HepG2 (cell line): ENCODE results near the gene COG8. TPM values are rescaled to one million over a fixed set of nuclear protein-coding genes. Genes with fewer than 3 reads are reported as not detected.

Experiments
- ARID5B ChIP-seq: IDR thresholded peaks from 2 replicates; pipeline ENCODE4 v1.4.0; 2020; ENCODE audit warnings: mild to moderate bottlenecking, missing genetic modification reagents
- CENPBD1 ChIP-seq: sonication (generic); formaldehyde crosslinking; IDR thresholded peaks from 2 replicates; pipeline ENCODE4 v1.8.0; 2022; ENCODE audit warnings: missing genetic modification reagents, low read depth, mild to moderate bottlenecking, borderline replicate concordance
- IRF2 ChIP-seq: IDR thresholded peaks from 2 replicates; pipeline ENCODE4 v1.6.1; 2018; ENCODE audit warnings: missing genetic modification reagents, missing compliant biosample characterization
- JUND ChIP-seq: sonication (generic); formaldehyde crosslinking; IDR thresholded peaks from 2 replicates; pipeline ENCODE4 v1.8.0; 2022; ENCODE audit warnings: mild to moderate bottlenecking, missing genetic modification reagents
- NFE2 ChIP-seq: sonication (generic); formaldehyde crosslinking; IDR thresholded peaks from 2 replicates; pipeline ENCODE4 v1.4.0; 2020; ENCODE audit warnings: missing genetic modification reagents
- PAXIP1 ChIP-seq: sonication (generic); formaldehyde crosslinking; conservative IDR thresholded peaks from 2 replicates; pipeline ENCODE4 v1.4.0; 2020; ENCODE audit warnings: mild to moderate bottlenecking, missing genetic modification reagents, moderate library complexity
- POGZ ChIP-seq: sonication (generic); formaldehyde crosslinking; IDR thresholded peaks from 2 replicates; pipeline ENCODE4 v1.4.0; 2020; ENCODE audit warnings: mild to moderate bottlenecking, missing genetic modification reagents
- TEF ChIP-seq: sonication (generic); formaldehyde crosslinking; IDR thresholded peaks from 2 replicates; pipeline ENCODE4 v1.5.0; 2020; ENCODE audit warnings: missing genetic modification reagents
- ZBTB25 ChIP-seq: IDR thresholded peaks from 2 replicates; pipeline ENCODE4 v1.6.1; 2018; ENCODE audit warnings: missing genetic modification reagents
- ZNF354B ChIP-seq: sonication (generic); formaldehyde crosslinking; IDR thresholded peaks from 2 replicates; pipeline ENCODE4 v1.8.0; 2022; ENCODE audit warnings: mild to moderate bottlenecking, missing genetic modification reagents
- ZNF460 ChIP-seq: sonication (generic); formaldehyde crosslinking; IDR thresholded peaks from 2 replicates; pipeline ENCODE4 v1.5.1; 2020; ENCODE audit warnings: missing genetic modification reagents, mild to moderate bottlenecking, borderline replicate concordance
- ZNF768 ChIP-seq: sonication (generic); formaldehyde crosslinking; IDR thresholded peaks from 2 replicates; pipeline ENCODE4 v1.4.0; 2020; ENCODE audit warnings: missing genetic modification reagents
- polyA plus RNA-seq, 8 experiments: library from polyadenylated mRNA; depleted of rRNA in 3 of 8; stranded (reverse) in 7 of 8; unstranded in 1 of 8; fragments of >200 nt; fragmentation: Illumina TruSeq in 4 of 8; extraction: Trizol in 4 of 8; gene quantifications; 2 replicates each; pipeline versions ENCODE4 v1.2.1 to v1.2.3, GENCODE V29; 2011 to 2016; ENCODE audit warnings: low read depth in 4 of 8, missing spikeins in 1 of 8, mixed read lengths in 1 of 8; ENCODE audit not compliant: insufficient read depth in 1 of 8
- total RNA-seq, 5 experiments: library from RNA; depleted of rRNA; stranded (reverse); fragments of >200 nt; fragmentation: Illumina TruSeq; extraction: Trizol; gene quantifications; 2 replicates each; pipeline ENCODE4 v1.2.3, GENCODE V29; 2016; ENCODE audit warnings: low read depth in 1 of 5
- TF ChIP-seq, protein P1 (sequence below), 2 experiments: sonication (generic) in 1 of 2; formaldehyde crosslinking in 1 of 2; IDR thresholded peaks; 2 replicates each; pipeline versions ENCODE4 v1.4.0 to v1.6.1; 2016 to 2020; ENCODE audit warnings: borderline replicate concordance in 1 of 2, low read depth in 1 of 2, mild to moderate bottlenecking in 1 of 2, missing genetic modification reagents in 1 of 2

Gene COG8
- total and polyA plus RNA-seq, 2 of the 13 experiments (the other 11 are each of a cell fraction or from before 2014, with no cell fraction given), result 45.5 to 52.1 TPM

- TF ChIP-seq, protein P1, sequence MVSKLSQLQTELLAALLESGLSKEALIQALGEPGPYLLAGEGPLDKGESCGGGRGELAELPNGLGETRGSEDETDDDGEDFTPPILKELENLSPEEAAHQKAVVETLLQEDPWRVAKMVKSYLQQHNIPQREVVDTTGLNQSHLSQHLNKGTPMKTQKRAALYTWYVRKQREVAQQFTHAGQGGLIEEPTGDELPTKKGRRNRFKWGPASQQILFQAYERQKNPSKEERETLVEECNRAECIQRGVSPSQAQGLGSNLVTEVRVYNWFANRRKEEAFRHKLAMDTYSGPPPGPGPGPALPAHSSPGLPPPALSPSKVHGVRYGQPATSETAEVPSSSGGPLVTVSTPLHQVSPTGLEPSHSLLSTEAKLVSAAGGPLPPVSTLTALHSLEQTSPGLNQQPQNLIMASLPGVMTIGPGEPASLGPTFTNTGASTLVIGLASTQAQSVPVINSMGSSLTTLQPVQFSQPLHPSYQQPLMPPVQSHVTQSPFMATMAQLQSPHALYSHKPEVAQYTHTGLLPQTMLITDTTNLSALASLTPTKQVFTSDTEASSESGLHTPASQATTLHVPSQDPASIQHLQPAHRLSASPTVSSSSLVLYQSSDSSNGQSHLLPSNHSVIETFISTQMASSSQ (IDR thresholded peaks at IDR 0.05; ENCODE audit: low read depth), result no peak; the same call in 1 of the 2 replicates
- TF ChIP-seq, protein P1 (CRISPR knock-in tag; IDR thresholded peaks at IDR 0.05; ENCODE audit: borderline replicate concordance), result peak; percentile 36; the same call in 1 of the 2 replicates
- peak; percentile 77; the same call in 1 of the 2 replicates for TF ChIP-seq ZNF768
- peak; percentile 78 for TF ChIP-seq IRF2 (CRISPR knock-in tag)
- no peak for TF ChIP-seq ZNF354B (CRISPR knock-in tag)
- no peak for TF ChIP-seq NFE2 (CRISPR knock-in tag)
- TF ChIP-seq CENPBD1 (CRISPR knock-in tag), result no peak
- TF ChIP-seq JUND (CRISPR knock-in tag), result peak; percentile 25; the same call in 1 of the 2 replicates
- peak; percentile 47 for TF ChIP-seq ARID5B (CRISPR knock-in tag)
- TF ChIP-seq PAXIP1 (CRISPR knock-in tag), result peak; percentile 69; the same call in 1 of the 2 replicates
- TF ChIP-seq ZNF460 (CRISPR knock-in tag), result no peak
- peak; percentile 83 for TF ChIP-seq POGZ (CRISPR knock-in tag)
- TF ChIP-seq TEF (CRISPR knock-in tag), result no peak
- TF ChIP-seq ZBTB25 (CRISPR knock-in tag), result peak; percentile 97
These were observed 8.9 kb downstream of the COG8 start, which contains the start of gene PDF (continued) for GRCh38 chr16:69330286-69331109.
